ENCODE data around the gene ZNF616.

ZNF616 gene

DNA sequence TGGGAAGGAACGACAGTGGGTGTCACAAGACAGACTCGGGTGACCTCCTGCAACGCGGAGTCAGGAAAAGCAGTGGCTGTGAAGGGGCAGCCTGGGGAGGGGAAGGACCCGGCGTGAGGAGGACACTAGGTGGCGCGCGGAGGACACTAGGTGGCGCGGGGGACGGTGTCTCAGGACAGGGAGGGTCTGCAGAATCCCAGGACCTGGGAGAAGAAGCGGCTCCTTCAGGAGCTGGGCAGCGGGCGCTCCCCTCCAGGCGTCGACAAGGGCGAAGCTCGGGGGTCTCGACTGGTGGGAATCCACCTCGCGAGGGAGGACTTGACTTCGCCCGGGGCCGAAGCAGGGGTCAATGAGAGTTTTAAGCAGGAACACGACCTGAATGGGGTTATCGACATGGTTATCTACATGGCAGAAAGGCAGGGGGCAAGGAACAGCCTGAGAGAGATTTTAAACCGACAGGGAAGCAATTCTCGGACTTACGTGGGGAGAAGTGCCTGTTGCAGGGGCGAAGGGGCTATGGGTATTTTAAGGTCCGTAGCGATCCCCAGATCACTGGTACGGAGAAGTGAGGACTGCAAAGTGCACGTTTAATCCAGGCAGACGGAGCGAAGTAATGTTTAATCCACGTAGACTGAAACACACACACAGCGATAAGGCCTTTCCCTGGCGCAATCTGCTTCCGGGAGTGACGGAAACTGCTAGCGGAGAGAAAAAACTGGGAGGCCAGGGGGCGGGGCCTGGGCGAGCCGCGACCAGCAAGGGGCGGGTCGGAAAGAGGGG, at the start of gene ZNF616:
TSS of gene ZNF616 (minus strand) at position 687 of the 780 bp plus-strand sequence. CDS start 9,426 bp downstream, outside the sequence.
- peak; percentile 93 for DNase-seq

DNA sequence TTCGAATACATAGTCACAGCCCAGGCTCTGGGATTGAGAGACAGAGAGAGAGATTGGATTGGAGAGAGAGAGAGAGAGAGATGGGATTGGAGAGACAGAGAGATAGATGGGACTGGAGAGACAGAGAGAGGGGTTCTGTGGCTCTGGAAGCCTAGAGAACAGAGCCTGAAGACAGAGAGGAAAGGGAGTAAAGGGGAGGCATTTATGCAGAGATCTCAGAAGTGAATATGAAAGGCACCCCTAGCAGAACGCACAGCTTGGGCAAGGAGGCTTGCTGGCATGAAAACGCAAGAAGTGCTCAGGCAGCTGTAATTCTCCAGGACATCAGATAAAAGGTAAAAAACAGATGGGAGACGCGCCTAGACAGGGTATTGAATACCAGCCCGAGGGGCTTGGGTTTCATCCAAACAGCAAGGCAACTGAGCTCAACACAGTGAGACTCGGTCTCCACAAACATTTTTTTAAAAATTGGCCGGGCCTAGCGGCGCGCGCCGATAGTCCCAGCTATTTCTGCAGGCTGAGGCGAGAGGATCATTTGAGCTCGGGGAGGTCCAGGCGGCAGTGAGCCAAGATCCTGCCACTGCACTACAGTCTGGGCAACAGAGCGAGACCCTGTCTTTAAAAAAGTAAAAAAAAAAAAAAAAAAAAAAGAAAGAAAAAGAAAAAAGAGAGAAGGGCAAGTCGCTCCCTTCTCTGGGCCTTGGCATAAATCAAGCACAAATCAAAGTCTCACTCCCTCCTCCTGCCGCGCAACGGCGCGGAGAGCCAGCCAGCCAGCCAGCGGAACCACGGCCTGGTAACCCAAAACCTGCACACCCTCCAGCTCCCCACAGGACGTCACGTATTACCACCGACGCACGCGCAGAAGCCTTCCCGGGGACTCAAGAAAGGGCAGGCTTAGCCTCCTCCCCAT, 49.3 kb upstream of the ZNF616 start:
- DNase-seq: no peak

DNA sequence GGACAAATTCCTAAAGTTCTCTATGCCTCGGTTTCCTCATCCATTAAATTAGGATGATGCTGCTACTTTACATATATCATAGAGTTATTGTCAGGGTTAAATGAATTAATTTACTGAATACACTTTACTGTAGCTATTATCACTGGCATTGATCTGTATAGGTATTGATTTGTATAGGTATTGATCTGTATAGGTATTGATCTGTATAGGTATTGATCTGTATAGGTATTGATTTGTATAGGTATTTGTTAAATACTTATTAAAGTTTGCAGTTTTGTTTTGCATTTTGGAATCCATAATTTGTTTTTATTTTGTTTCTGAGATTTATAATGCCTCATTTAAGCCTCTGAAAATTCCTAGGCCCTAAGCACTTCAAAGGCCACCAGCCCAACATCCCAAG, 47.7 kb upstream of the ZNF616 start:
- DNase-seq: no peak

DNA sequence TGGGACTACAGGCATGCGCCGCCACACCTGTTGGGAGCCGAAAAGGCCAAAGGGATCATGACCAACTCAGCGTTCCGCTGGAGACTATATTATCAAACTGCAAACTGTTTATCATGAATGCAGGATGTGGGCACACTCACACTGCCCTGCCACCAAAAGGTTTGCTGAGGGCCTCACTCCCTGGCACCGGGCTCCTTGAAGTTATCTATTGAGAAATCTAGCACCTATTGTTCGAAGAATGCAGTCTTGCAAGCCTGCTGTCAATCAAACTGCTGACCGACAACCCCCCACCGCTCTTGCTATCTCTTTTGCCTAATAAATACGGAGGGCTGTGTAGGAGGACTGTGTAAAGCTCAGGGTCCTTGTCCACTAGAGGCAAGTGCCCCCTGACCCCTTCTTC, 36.8 kb upstream of the ZNF616 start:
- DNase-seq: no peak

DNA sequence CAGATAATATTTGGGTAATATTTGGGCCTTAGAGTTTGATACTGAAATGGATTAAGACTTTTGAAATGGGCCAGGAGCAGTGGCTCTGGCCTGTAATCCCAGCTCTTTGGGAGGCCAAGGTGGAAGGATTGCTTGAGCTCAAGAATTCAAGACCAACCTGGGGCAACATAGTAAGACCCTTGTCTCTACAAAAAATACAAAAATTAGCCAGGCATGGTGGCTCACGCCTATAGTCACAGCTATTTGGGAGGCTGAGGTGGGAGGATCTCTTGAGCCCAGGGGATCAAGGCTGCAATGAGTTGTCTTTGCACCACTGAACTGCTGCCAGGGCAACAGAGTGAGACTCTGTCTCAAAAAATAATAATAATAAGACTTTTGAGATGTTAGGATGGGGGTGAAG, 32.6 kb upstream of the ZNF616 start:
- no peak for DNase-seq

DNA sequence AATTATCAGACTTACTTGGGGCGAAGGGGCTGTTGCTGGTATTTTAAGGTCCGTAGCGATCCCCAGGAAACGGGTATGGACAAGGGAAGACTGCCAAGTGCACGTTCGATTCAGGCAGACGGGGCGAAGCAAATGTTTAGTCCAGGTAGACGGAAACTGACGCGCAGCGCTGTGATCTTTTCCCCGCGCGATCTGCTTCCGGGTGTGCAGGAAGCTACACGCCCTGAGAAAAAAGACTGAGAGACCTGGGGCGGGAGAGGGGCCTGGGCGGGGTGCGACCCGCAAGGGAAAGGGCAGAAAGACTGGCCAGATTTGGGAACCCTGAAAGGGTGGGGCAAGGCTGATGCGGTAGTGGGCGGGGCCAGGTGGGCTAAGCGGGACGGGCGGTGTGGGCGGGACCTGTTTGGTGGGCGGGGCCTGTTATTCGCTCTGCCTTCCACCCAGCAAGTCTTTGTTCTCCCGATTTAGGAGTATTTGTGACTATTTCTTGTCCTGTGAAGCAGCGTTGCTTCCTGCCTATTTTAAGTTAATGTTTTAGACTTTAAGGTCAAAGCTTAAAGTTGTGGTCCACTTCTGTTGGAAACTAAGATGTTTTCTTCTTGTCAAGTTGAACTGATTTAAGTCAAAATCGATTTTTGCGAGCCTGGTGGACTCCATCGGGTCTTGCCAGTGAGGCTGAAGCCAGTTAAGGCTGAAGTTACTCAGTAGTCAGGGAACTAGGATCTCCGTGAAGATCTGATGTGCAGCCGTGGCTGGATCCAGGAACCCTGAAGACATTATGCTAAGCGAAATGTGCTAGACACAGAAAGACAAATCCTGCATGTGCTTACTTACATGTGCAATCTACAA, 31.8 kb upstream of the ZNF616 start, which contains the start of gene ZNF836:
TSS of gene ZNF836 (minus strand) at position 301 of the 849 bp plus-strand sequence. CDS start 3,549 bp downstream, outside the sequence.
- DNase-seq: peak; percentile 47

DNA sequence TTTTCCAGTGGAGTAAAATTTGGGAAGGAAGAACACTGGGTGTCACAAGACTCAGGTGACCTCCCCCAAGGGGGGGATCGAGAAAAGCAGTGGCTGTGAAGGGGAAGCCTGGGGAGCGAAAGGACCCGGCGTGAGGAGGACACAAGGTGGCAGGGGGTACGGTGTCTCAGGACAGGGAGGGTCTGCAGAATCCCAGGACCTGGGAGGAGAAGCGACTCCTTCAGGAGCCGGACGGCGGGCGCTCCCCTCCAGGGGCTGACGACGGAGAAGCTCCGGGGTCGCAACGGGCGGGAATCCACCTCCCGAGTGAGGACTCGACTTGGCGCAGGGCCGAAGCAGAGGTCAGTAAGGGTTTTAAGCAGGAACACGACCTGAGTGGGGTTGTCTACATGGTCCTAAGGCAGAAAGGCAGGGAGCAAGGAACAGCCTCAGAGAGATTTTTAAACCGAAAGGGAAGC, 31.2 kb upstream of the ZNF616 start:
- DNase-seq: no peak

DNA sequence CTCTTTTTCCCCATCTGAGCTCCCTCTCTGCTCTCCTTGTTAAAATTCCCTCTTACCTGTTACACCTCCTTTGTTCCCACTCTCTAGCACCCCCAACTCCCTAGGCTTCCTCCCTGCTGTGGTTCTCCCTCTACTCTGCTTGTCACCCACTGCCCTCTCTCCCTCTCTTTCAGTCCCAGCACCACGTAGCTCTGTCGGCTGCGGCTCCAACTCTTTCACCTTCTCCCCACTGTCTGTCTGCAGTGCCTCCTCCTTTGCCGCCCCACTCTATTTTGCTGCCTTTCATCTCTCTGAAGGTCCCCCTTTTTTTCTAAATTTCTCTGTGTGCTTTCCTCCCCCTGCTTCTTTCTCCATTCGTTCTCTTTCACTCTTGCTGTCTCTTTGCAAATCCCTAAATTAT, 30.6 kb upstream of the ZNF616 start:
- DNase-seq: no peak

DNA sequence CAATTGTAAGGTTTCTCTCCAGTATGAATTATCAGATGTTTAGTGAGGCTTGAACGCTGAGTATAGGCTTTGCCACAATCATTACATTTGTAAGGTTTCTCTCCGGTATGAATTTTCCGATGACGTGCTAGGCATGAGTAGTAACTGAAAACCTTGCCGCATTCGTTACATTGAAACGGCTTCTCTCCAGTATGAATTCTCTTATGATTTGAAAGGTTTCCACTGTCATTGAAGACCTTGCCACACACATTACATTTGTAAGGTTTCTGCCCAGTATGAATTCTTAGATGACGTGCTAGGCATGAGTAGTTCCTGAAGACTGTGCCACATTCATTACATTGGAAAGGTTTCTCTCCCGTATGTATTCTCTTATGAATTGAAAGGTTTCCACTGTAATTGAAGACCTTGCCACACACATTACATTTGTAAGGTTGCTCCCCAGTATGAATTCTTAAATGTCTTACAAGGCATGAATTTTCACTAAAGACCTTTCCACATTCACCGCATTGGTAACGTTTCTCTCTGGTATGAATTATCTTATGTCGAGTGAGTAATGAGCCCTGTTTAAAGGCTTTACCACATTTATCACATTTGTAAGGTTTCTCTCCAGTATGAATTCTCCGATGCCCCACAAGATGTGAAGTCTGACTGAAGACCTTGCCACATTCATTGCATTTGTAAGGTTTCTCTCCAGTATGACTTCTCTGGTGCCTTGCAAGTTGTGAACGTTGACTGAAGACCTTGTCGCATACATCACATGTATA, 16.0 kb upstream of the ZNF616 start:
- no peak for DNase-seq

DNA sequence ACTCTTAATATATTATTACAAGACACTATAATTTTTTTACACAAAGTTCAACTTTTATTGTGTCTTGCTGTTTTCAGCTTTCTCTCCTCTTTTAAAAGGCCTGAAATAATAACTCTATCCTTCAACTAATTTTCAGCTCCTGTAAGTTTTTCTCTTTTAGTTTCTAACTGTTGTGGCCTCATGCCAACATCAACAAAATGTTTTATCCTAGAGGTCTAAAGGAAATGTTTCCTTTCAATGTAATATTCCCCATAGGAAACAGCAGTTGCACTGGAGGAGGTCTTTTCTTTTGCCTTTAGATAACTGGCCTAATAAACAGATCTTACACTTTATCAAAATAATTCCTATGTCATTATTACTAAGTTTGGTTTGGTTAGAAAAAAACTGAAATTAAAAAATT, 8.5 kb upstream of the ZNF616 start:
- no peak for DNase-seq

DNA sequence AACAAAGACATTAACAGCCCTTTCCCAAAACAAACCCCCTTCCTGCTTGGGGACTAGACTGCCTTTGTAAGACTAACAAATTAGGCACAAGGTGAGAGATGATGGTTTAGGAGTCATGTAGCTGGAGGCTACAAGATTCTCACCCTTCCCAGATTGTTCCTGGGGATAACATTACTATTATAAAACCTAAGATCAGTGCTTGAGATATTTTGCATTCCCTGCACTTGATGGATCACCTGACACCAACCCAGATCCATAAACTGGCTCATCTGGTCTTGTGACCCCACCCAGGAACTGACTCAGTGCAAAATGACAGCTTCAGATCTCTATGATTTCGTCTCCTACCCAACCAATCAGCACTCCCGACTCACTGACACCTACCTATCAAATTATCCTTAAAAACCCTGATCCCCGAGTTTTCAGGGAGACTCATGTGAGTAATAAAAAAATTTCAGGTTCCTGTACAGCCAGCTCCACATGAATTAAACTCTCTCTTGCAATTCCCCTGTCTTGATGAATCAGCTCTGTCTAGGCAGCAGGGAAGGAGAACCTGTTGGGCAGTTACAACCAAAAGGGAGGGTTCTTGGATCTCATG, 2.4 kb upstream of the ZNF616 start:
- DNase-seq: no peak

DNA sequence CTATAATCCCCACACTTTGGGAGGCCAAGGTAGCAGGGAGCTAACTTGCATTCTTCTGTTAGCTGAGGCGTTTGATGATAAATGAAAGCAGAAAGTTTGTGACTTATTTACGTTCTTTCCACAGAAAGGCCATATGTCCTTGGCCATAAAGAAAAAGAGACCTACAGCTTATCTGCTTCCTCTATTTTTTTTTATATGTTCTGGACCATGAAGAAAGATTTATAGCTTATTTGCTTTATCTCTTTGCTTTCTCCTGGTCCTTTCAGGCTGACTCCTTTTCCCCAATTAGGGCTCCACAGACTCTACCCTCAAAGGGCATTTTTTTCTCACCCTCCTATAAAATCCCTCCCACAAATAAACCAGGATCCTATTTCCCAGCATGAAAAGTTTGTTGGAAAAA, 1.5 kb upstream of the ZNF616 start:
- DNase-seq: no peak

DNA sequence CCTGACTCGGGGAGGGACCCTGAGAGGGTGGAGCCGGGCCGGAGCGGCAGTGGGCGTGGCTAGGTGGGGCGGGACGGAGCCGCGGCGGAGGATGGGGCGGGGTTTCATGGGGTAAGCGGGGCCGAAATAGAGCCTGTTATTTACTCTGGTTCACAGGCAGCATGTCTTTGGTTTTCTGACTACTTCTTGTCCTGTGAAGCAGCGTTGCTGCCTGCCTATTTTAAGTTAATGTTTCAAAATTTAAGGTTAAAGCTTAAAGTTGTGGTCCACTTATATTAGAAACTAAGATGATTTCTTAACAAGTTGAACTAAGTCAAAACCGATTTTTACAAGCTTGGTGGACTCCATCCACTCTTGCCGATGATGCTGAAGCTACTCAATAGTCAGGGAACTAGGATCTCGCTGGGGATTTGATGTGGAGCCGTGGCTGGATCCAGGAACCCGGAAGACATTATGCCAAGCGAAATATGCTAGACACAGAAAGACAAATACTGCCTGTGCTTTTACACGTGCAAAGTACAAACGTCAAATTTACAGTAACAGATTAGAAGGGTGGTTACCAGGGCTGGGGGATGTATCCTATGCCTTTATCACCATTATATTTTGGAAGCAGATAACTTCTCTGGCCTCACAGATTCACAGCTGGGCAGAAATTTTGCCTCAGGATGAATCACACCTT, 433 bp upstream of the ZNF616 start:
- DNase-seq: no peak

DNA sequence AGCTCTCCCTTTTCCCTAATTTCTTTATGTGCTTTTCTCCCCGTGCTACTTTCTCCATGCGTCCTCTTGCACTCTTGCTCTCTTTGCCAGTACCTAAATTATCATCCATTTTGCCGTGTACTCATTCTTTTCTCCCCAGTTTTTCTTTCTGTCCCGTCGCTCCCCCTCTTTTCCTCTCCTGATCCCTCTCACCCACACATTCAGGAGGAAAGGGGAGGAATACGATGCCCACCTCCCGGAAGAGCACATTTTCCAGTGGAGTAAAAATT, 821 bp downstream of the ZNF616 start:
- no peak for DNase-seq

DNA sequence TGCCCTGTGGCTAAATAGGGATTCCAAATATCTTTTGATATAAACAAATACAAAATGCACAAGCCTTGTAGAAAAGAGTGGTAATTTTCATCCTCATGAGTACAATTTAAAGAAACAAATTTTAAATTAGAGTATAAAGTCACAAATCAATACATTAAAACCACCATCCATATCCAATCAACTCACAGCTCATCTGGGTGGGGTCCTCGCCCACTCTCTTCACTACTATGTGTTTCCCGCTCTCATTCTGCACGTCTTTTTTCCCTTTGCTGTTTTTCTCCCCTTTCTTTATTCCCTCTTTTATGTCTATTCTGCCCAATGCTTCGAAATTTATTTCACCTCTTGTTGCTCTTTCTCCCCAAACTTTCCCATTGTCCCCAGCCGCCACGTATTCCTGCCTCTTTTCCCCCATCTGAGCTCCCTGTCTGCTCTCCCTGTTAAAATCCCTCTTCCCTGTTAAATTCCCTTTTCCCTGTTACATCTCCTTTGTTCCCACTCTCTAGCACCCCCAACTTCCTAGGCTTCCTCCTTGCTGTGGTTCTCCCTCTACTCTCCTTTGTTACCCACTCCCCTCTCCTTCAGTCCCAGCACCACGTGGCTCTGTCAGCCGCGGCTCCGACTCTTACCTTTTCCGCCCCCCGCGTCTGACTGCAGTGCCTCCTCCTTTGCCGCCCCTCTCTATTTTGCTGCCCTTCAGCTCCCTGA, 1.3 kb downstream of the ZNF616 start:
- DNase-seq: peak; percentile 23

DNA sequence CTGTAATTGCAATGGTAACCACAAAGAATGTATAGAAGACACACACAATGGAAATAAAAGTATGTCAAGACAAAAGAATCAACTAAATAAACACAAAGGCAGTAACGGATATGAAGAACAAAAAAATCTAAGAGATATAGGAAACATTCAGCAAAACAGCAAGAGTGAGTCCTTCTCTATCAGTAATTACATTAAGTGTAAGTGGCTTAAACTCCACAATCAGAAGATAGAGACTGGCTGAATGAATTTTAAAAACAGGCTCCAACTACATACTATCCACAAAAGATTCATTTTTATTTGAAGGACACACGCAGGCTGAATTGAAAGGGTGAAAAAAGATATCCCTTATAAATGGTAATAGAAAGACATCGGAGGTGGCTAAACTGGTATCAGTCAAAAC, 19.5 kb downstream of the ZNF616 start:
- no peak for DNase-seq

DNA sequence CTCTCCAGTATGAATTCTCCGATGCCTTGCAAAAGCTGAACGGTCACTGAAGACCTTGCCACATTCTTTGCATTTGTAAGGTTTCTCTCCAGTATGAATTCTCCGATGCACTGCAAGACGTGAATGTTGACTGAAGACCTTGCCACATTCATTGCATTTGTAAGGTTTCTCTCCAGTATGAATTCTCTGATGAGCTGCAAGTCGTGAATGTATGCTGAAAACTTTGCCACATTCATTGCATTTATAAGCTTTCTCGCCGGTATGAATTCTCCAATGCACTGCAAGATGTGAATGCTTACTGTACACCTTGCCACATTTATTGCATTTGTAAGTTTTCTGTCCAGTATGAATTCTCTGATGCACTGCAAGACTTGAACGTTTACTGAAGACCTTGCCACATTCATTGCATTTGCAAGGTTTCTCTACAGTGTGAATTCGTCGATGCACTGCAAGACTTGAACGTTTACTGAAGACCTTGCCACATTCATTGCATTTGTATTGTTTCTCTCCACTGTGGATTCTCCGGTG, 24.1 kb downstream of the ZNF616 start:
- no peak for DNase-seq

DNA sequence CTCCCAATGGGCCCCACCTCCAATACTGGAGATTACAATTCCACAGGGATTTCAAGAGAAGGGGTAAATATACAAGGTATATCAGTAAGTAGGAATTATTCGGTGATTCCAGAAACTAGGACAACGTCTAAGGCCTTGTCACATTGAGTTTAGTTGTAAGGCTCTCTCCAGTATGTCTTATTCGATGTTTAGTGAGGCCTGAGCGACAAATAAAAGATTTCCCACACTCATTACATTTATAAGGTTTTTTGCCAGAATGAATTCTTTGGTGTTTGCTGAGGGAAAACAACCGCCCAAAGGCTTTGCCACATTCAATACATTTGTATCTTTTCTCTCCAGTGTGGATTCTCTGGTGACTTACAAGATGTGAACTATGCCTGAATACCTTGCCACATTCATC, 25.0 kb downstream of the ZNF616 start:
- DNase-seq: no peak

DNA sequence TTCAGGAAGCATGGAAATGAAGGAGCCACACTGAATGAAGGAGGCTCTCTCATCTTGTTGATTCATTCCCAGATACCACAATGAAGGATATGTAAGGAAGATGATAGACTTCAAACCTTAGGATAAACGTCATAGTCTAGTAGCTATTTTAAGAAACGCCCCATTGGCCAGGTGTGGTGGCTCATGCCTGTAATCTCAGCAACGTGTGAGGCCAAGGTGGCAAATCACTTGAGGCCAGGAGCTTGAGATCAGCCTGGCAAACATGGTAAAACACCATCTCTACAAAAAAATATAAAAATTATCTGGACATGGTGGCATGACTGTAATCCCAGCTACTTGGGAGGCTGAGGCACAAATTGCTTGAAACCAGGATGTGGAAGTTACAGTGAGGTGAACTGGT, 27.1 kb downstream of the ZNF616 start:
- DNase-seq: no peak

DNA sequence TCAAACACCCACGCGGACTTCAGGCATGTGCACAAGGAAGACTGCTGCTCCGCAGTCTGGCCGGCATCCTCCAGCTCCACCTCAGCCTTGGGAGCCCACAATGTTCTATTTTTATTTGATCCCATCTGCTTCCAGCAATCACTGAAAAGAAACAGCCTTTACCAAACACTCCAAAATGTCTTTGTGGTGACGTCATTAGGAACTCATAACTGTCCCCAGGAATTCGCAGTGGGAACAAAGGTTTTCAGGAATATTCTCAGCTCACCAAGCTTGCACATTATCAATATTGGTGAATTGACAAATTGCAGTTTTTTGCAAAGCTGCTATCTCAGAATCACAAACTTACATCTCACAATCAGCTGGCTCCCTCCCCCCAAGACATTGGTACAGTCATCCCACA, 29.0 kb downstream of the ZNF616 start:
- DNase-seq: no peak
